ENCODE data around the gene ARMCX5. TPM values are rescaled to one million over a fixed set of nuclear protein-coding genes. Genes with fewer than 3 reads are reported as not detected.

Gene ARMCX5
- total RNA-seq, 1 donor from 2014 or later: 14.3 TPM

GRCh38 chrX:102599951-102600579 lies 750 bp downstream of the ARMCX5 start:
- Mint-ChIP-seq H3K27me3 (ENCODE audit: unreplicated experiment) (no peaks in the 10 kb centered on the region), H3K4me1 (ENCODE audit: unreplicated experiment) (peaks cover 16% of the 10 kb centered on the region), H3K4me3 (ENCODE audit: unreplicated experiment) (peak overlapping the region; percentile 94), H3K36me3 (ENCODE audit: unreplicated experiment) (peaks cover 7% of the 10 kb centered on the region), H3K27ac (ENCODE audit: unreplicated experiment) (peak overlapping the region; percentile 98), H3K9me3 (ENCODE audit: unreplicated experiment) (peaks cover 11% of the 10 kb centered on the region)
- no peak for DNase-seq (ENCODE audit: extremely low spot score, unreplicated experiment)
- peak; percentile 16 for TF ChIP-seq CTCF (IDR thresholded peaks at IDR 0.05)

- no peak for DNase-seq (ENCODE audit: extremely low spot score, unreplicated experiment)
- Mint-ChIP-seq H3K4me3 (ENCODE audit: unreplicated experiment) (no peak overlapping the region), H3K4me1 (ENCODE audit: unreplicated experiment) (peaks cover 36% of the 10 kb centered on the region), H3K36me3 (ENCODE audit: unreplicated experiment) (peaks cover 9% of the 10 kb centered on the region), H3K27ac (ENCODE audit: unreplicated experiment) (no peak overlapping the region), H3K27me3 (ENCODE audit: unreplicated experiment) (no peaks in the 10 kb centered on the region), H3K9me3 (ENCODE audit: unreplicated experiment) (peaks cover 19% of the 10 kb centered on the region)
- no peak for TF ChIP-seq CTCF (IDR thresholded peaks at IDR 0.05)
These were observed 5.0 kb downstream of the ARMCX5 start for GRCh38 chrX:102604327-102604726.

- TF ChIP-seq CTCF (IDR thresholded peaks at IDR 0.05): no peak
- H3K4me3 Mint-ChIP-seq (ENCODE audit: unreplicated experiment): no peak overlapping the region
- no peak for DNase-seq (ENCODE audit: extremely low spot score, unreplicated experiment)
- H3K36me3 Mint-ChIP-seq (ENCODE audit: unreplicated experiment): peaks cover 10% of the 10 kb centered on the region
- peaks cover 22% of the 10 kb centered on the region for H3K9me3 Mint-ChIP-seq (ENCODE audit: unreplicated experiment)
- H3K4me1 Mint-ChIP-seq (ENCODE audit: unreplicated experiment): peaks cover 27% of the 10 kb centered on the region
- H3K27ac Mint-ChIP-seq (ENCODE audit: unreplicated experiment): no peak overlapping the region
- no peaks in the 10 kb centered on the region for H3K27me3 Mint-ChIP-seq (ENCODE audit: unreplicated experiment)
These were observed 6.8 kb downstream of the ARMCX5 start for GRCh38 chrX:102606115-102606514.

GRCh38 chrX:102610905-102611304 lies 11.6 kb downstream of the ARMCX5 start:
- Mint-ChIP-seq H3K4me1 (ENCODE audit: unreplicated experiment) (peaks cover 20% of the 10 kb centered on the region), H3K36me3 (ENCODE audit: unreplicated experiment) (peaks cover 10% of the 10 kb centered on the region), H3K9me3 (ENCODE audit: unreplicated experiment) (peaks cover 27% of the 10 kb centered on the region), H3K27me3 (ENCODE audit: unreplicated experiment) (no peaks in the 10 kb centered on the region), H3K27ac (ENCODE audit: unreplicated experiment) (no peak overlapping the region), H3K4me3 (ENCODE audit: unreplicated experiment) (no peak overlapping the region)
- no peak for DNase-seq (ENCODE audit: extremely low spot score, unreplicated experiment)
- no peak for TF ChIP-seq CTCF (IDR thresholded peaks at IDR 0.05)

GRCh38 chrX:102624105-102624504 lies 24.8 kb downstream of the ARMCX5 start:
- no peak overlapping the region for H3K27ac Mint-ChIP-seq (ENCODE audit: unreplicated experiment)
- no peak for DNase-seq (ENCODE audit: extremely low spot score, unreplicated experiment)
- H3K4me3 Mint-ChIP-seq (ENCODE audit: unreplicated experiment): no peak overlapping the region
- peaks cover 42% of the 10 kb centered on the region for H3K9me3 Mint-ChIP-seq (ENCODE audit: unreplicated experiment)
- TF ChIP-seq CTCF (IDR thresholded peaks at IDR 0.05): no peak
- no peaks in the 10 kb centered on the region for H3K27me3 Mint-ChIP-seq (ENCODE audit: unreplicated experiment)
- H3K4me1 Mint-ChIP-seq (ENCODE audit: unreplicated experiment): peaks cover 10% of the 10 kb centered on the region
- H3K36me3 Mint-ChIP-seq (ENCODE audit: unreplicated experiment): peaks cover 7% of the 10 kb centered on the region
